Fibroblast of lung (primary cell): ENCODE data around the gene TTLL11. TPM values are rescaled to one million over a fixed set of nuclear protein-coding genes. Genes with fewer than 3 reads are reported as not detected.

Source experiments
- DNase-seq, 2 donors: peaks; one replicate each; pipeline versions ENCODE4 v3.0.0 to v3.0.0-alpha.2; 2010; ENCODE audit warnings: low read depth in 2 of 2
- H2AFZ ChIP-seq: 2 replicates; pipeline ENCODE4 v1.5.1; 2012; ENCODE audit warnings: low read length, control low read depth, inconsistent platforms
- H3K27ac ChIP-seq: 2 replicates; pipeline ENCODE4 v1.5.1; 2011; ENCODE audit warnings: low read length, control low read depth; ENCODE audit not compliant: insufficient read depth
- H3K27me3 ChIP-seq: 2 replicates; pipeline ENCODE4 v1.5.1; 2011; ENCODE audit warnings: mild to moderate bottlenecking, low read length; ENCODE audit not compliant: control insufficient read depth, insufficient read depth
- H3K36me3 ChIP-seq: 2 replicates; pipeline ENCODE4 v1.5.1; 2011; ENCODE audit warnings: low read length; ENCODE audit not compliant: control insufficient read depth, insufficient read depth
- H3K4me1 ChIP-seq: 2 replicates; pipeline ENCODE4 v1.5.1; 2011; ENCODE audit warnings: low read length; ENCODE audit not compliant: control insufficient read depth, insufficient read depth; ENCODE audit errors: extremely low read depth
- H3K4me2 ChIP-seq: 2 replicates; pipeline ENCODE4 v1.5.1; 2011; ENCODE audit warnings: low read length, control low read depth; ENCODE audit not compliant: insufficient read depth; ENCODE audit errors: extremely low read depth
- H3K4me3 ChIP-seq, 4 experiments: fragments of 200-600 bp in 1 of 4; sonication (generic) in 1 of 4; replicated peaks in 1 of 4; 2 replicates each; pipeline ENCODE4 v1.5.1; 2011 to 2016; ENCODE audit warnings: low read length in 4 of 4, low read depth in 3 of 4, mild to moderate bottlenecking in 3 of 4, control low read depth in 2 of 4, inconsistent platforms in 1 of 4, mixed read lengths in 1 of 4; ENCODE audit not compliant: insufficient read depth in 1 of 4; ENCODE audit errors: control extremely low read depth in 1 of 4
- H3K79me2 ChIP-seq: 2 replicates; pipeline ENCODE4 v1.5.1; 2012; ENCODE audit warnings: mild to moderate bottlenecking, low read length, inconsistent platforms; ENCODE audit not compliant: control insufficient read depth, insufficient read depth
- H3K9ac ChIP-seq: 2 replicates; pipeline ENCODE4 v1.5.1; 2011; ENCODE audit warnings: mild to moderate bottlenecking, low read length, control low read depth; ENCODE audit not compliant: insufficient read depth
- H3K9me3 ChIP-seq: 2 replicates; pipeline ENCODE4 v1.5.1; 2012; ENCODE audit warnings: low read depth, low read length; ENCODE audit not compliant: control insufficient read depth, insufficient read depth
- H4K20me1 ChIP-seq: 2 replicates; pipeline ENCODE4 v1.5.1; 2011; ENCODE audit warnings: low read length; ENCODE audit not compliant: control insufficient read depth, insufficient read depth; ENCODE audit errors: extremely low read depth
- CTCF ChIP-seq, 2 donors: IDR thresholded peaks in 1 of 2; conservative IDR thresholded peaks in 1 of 2; 1 replicate in 1 of 2; 2 replicates in 1 of 2; pipeline ENCODE4 v1.5.1; 2011 to 2012; ENCODE audit warnings: low read length in 2 of 2, control low read depth in 1 of 2, inconsistent platforms in 1 of 2, low read depth in 1 of 2, mild to moderate bottlenecking in 1 of 2
- EZH2 ChIP-seq: IDR thresholded peaks from 2 replicates; pipeline ENCODE4 v1.5.1; 2012; ENCODE audit warnings: low read length, control low read depth, mild to moderate bottlenecking; ENCODE audit errors: missing control alignments
- polyA plus RNA-seq, 2 donors: library from polyadenylated mRNA; depleted of rRNA in 1 of 2; stranded (reverse) in 1 of 2; unstranded in 1 of 2; fragments of >200 nt; gene quantifications; 2 replicates each; pipeline ENCODE4 v1.2.1, GENCODE V29; 2011 to 2012; ENCODE audit warnings: missing spikeins in 1 of 2
- total RNA-seq: library from RNA; depleted of rRNA; stranded (reverse); fragments of >200 nt; gene quantifications from 2 replicates; pipeline ENCODE4 v1.2.1, GENCODE V29; 2014

The TTLL11 gene
- total and polyA plus RNA-seq, 2 donors (not counting 1 experiment from before 2014, with no cell fraction given) = 3.9 to 4.8 TPM

GRCh38 chr9:121816845-121817450 lies 276.2 kb downstream of the TTLL11 start:
- Histone ChIP-seq H3K4me1 (peaks cover 2% of the 10 kb centered on the region), H4K20me1 (no peaks in the 10 kb centered on the region), H3K27me3 (no peaks in the 10 kb centered on the region), H3K9ac (no peak overlapping the region), H3K4me2 (no peak overlapping the region), H3K36me3 (no peaks in the 10 kb centered on the region), H2AFZ (no peak overlapping the region), H3K4me3 (no peak overlapping the region), H3K27ac (no peak overlapping the region), H3K9me3 (no peaks in the 10 kb centered on the region), H3K79me2 (no peaks in the 10 kb centered on the region)
- TF ChIP-seq CTCF (conservative IDR thresholded peaks at IDR 0.05 in 1 of 2, IDR thresholded peaks at IDR 0.05 in 1 of 2; ENCODE audit: low read depth in 1 of 2, low read length in 2 of 2) (no peak), EZH2 (no peak)
- DNase-seq = no peak

- DNase-seq = no peak
- Histone ChIP-seq H3K27me3 (no peaks in the 10 kb centered on the region), H3K4me3 (no peak overlapping the region), H3K9me3 (no peaks in the 10 kb centered on the region), H3K9ac (no peak overlapping the region), H3K79me2 (no peaks in the 10 kb centered on the region), H3K4me2 (no peak overlapping the region), H3K36me3 (no peaks in the 10 kb centered on the region), H2AFZ (no peak overlapping the region), H3K27ac (no peak overlapping the region), H4K20me1 (no peaks in the 10 kb centered on the region), H3K4me1 (peaks cover 2% of the 10 kb centered on the region)
- TF ChIP-seq CTCF (conservative IDR thresholded peaks at IDR 0.05 in 1 of 2, IDR thresholded peaks at IDR 0.05 in 1 of 2; ENCODE audit: low read depth in 1 of 2, low read length in 2 of 2) (no peak), EZH2 (no peak)
These were observed 276.7 kb downstream of the TTLL11 start for GRCh38 chr9:121816449-121816817.

- no peak overlapping the region for H3K4me3 ChIP-seq
These were observed 277.3 kb downstream of the TTLL11 start for GRCh38 chr9:121815546-121816448.

More at GRCh38 chr9:121815546-121816448, 277.3 kb downstream of the TTLL11 start:
- H3K4me2 ChIP-seq = no peak overlapping the region
- H3K4me1 ChIP-seq = peaks cover 2% of the 10 kb centered on the region
- H3K36me3 ChIP-seq = no peaks in the 10 kb centered on the region
- H3K27ac ChIP-seq = no peak overlapping the region
- no peak overlapping the region for H3K9ac ChIP-seq
- H3K27me3 ChIP-seq = no peaks in the 10 kb centered on the region
- H3K79me2 ChIP-seq = no peaks in the 10 kb centered on the region
- no peaks in the 10 kb centered on the region for H3K9me3 ChIP-seq
- H4K20me1 ChIP-seq = no peaks in the 10 kb centered on the region
- TF ChIP-seq CTCF (conservative IDR thresholded peaks at IDR 0.05 in 1 of 2, IDR thresholded peaks at IDR 0.05 in 1 of 2; ENCODE audit: low read depth in 1 of 2, low read length in 2 of 2) (no peak), EZH2 (no peak)
- no peak for DNase-seq
- H2AFZ ChIP-seq = no peak overlapping the region
